Head of caudate nucleus (tissue), 42 donors: ENCODE data around the gene AXIN2.

Experiments
- DNase-seq, 42 donors: peaks; one replicate each; pipeline versions ENCODE4 v3.0.0 to v3.0.0-alpha.2; 2020 to 2021; ENCODE audit warnings: mixed read lengths in 7 of 42
- intact Hi-C: fragments of 100-400 bp; cut with DNase I; formaldehyde crosslinking; loops from one replicate; pipeline ENCODE4 v1.15.0; 2022

AXIN2 gene

GRCh38 chr17:65584604-65585521 lies 23.4 kb upstream of the AXIN2 start:
- intact Hi-C loops: no loop called here
- peak in 9 of 42 donors; percentile 8 to 45 (median 16) for DNase-seq

- intact Hi-C loops: no loop called here
- peak in 40 of 42 donors; percentile 9 to 74 (median 42) for DNase-seq
These were observed 22.6 kb upstream of the AXIN2 start for GRCh38 chr17:65583921-65584603.

- intact Hi-C loops: no loop called here
These were observed 15.5 kb upstream of the AXIN2 start for GRCh38 chr17:65576939-65577338.

GRCh38 chr17:65573282-65573602 lies 11.8 kb upstream of the AXIN2 start:
- intact Hi-C loops: no loop called here

More at GRCh38 chr17:65576939-65577338, 15.5 kb upstream of the AXIN2 start:
- DNase-seq: no peak

GRCh38 chr17:65572581-65573281 lies 11.3 kb upstream of the AXIN2 start:
- intact Hi-C loops: no loop called here
- no peak for DNase-seq

More at GRCh38 chr17:65573282-65573602, 11.8 kb upstream of the AXIN2 start:
- no peak for DNase-seq

- DNase-seq: no peak
- intact Hi-C loops: no loop called here
These were observed 10.7 kb upstream of the AXIN2 start for GRCh38 chr17:65572186-65572580.

GRCh38 chr17:65568918-65569317 lies 7.5 kb upstream of the AXIN2 start:
- intact Hi-C loops: no loop called here

GRCh38 chr17:65567566-65567965 lies 6.1 kb upstream of the AXIN2 start:
- DNase-seq: no peak
- intact Hi-C loops: no loop called here

More at GRCh38 chr17:65568918-65569317, 7.5 kb upstream of the AXIN2 start:
- DNase-seq: no peak

- DNase-seq: no peak
- intact Hi-C loops: no loop called here
These were observed 4.1 kb upstream of the AXIN2 start for GRCh38 chr17:65565559-65565958.

GRCh38 chr17:65564793-65565192 lies 3.3 kb upstream of the AXIN2 start:
- DNase-seq: peak in 37 of 42 donors; percentile 33 to 86 (median 60)
- intact Hi-C loops: no loop called here

GRCh38 chr17:65562206-65562531 lies 721 bp upstream of the AXIN2 start:
- intact Hi-C loops: no loop called here

GRCh38 chr17:65560628-65561451 lies 608 bp downstream of the AXIN2 start:
- intact Hi-C loops: no loop called here

More at GRCh38 chr17:65562206-65562531, 721 bp upstream of the AXIN2 start:
- DNase-seq: no peak

GRCh38 chr17:65559804-65560627 lies 1.4 kb downstream of the AXIN2 start:
- intact Hi-C loops: loop anchor here (10.0 kb wide), 1 partner anchor 105 kb away; no protein-coding TSS in a partner anchor
- DNase-seq: peak in 21 of 42 donors; percentile 19 to 60 (median 38)

More at GRCh38 chr17:65560628-65561451, 608 bp downstream of the AXIN2 start:
- DNase-seq: peak; percentile 57 to 90 (median 77)

- no peak for DNase-seq
- intact Hi-C loops: loop anchor here (10.0 kb wide), 1 partner anchor 105 kb away; no protein-coding TSS in a partner anchor
These were observed 2.0 kb downstream of the AXIN2 start for GRCh38 chr17:65559461-65559803.

- intact Hi-C loops: loop anchor here (10.0 kb wide), 1 partner anchor 104 kb away; no protein-coding TSS in a partner anchor
- DNase-seq: peak in 11 of 42 donors; percentile 16 to 54 (median 34)
These were observed 2.6 kb downstream of the AXIN2 start for GRCh38 chr17:65558683-65559460.

GRCh38 chr17:65558311-65558682 lies 3.2 kb downstream of the AXIN2 start:
- no peak for DNase-seq
- intact Hi-C loops: loop anchor here (10.0 kb wide), 1 partner anchor 103 kb away; no protein-coding TSS in a partner anchor
